ENCODE results near the gene IQSEC3.

DNA sequence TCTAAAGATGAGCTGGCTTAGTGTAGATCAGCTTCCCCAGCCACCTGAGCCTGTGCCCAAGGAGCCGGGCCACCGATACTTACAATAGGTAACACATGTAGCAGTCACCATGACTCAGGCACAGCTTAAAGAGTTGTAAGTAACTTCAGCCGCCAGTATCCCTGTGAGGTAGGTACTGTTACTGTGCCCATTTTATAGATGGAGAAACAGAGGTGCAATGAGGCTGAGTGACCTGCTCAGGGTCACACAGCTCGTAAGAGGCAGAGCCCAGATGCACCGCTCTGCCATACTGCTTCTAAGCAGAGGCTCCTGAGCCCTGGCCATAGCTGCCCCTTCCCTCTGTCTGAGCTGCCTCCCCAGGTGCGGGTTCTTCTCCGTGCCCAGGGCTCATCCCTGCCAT, 58.5 kb downstream of the IQSEC3 start:
- TF ChIP-seq, protein P1, sequence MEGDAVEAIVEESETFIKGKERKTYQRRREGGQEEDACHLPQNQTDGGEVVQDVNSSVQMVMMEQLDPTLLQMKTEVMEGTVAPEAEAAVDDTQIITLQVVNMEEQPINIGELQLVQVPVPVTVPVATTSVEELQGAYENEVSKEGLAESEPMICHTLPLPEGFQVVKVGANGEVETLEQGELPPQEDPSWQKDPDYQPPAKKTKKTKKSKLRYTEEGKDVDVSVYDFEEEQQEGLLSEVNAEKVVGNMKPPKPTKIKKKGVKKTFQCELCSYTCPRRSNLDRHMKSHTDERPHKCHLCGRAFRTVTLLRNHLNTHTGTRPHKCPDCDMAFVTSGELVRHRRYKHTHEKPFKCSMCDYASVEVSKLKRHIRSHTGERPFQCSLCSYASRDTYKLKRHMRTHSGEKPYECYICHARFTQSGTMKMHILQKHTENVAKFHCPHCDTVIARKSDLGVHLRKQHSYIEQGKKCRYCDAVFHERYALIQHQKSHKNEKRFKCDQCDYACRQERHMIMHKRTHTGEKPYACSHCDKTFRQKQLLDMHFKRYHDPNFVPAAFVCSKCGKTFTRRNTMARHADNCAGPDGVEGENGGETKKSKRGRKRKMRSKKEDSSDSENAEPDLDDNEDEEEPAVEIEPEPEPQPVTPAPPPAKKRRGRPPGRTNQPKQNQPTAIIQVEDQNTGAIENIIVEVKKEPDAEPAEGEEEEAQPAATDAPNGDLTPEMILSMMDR (IDR thresholded peaks at IDR 0.05) = no peak
- TF ChIP-seq SIN3A (IDR thresholded peaks at IDR 0.05; ENCODE audit: borderline replicate concordance, insufficient read depth, low read depth, low read length) = no peak
- TF ChIP-seq REST (IDR thresholded peaks at IDR 0.05; ENCODE audit: insufficient read depth in 1 of 2, low read depth in 2 of 2, low read length in 1 of 2) = no peak
